H1 (cell line): ENCODE results near the gene BOLA1.
"Not testable (repeated sequence)": the region's sequence is repeated elsewhere in the genome, so short reads cannot be mapped to it uniquely, and the experiment has no call there.

Source experiments
- CHD2 ChIP-seq: IDR thresholded peaks from 2 replicates; pipeline ENCODE4 v1.6.1; 2012; ENCODE audit warnings: low read length, improper control_type of control experiment
- CHD7 ChIP-seq: fragments of 300-600 bp; sonication (generic); IDR thresholded peaks from 2 replicates; pipeline ENCODE4 v1.7.1; 2012; ENCODE audit warnings: low read length, moderate library complexity, mild to moderate bottlenecking, inconsistent platforms; ENCODE audit not compliant: insufficient replicate concordance
- CTCF ChIP-seq, 3 experiments: IDR thresholded peaks; 1 replicate in 2 of 3; 2 replicates in 1 of 3; pipeline versions ENCODE4 v1.5.1 to v1.6.1; 2011; ENCODE audit warnings: low read length in 3 of 3, mild to moderate bottlenecking in 3 of 3, inconsistent platforms in 2 of 3, low read depth in 1 of 3, moderate library complexity in 1 of 3; ENCODE audit not compliant: insufficient read depth in 1 of 3; ENCODE audit errors: control extremely low read depth in 1 of 3
- POLR2A ChIP-seq, 2 experiments: IDR thresholded peaks; 1 replicate in 1 of 2; 2 replicates in 1 of 2; pipeline ENCODE4 v1.6.1; 2011; ENCODE audit warnings: low read depth in 2 of 2, low read length in 2 of 2, mild to moderate bottlenecking in 2 of 2; ENCODE audit errors: control extremely low read depth in 1 of 2
- ZNF274 ChIP-seq: IDR thresholded peaks from 2 replicates; pipeline ENCODE4 v1.7.0; 2012; ENCODE audit warnings: low read length, borderline replicate concordance; ENCODE audit errors: extremely low read depth

GRCh38 chr1:149851585-149852213 lies 47.7 kb upstream of the BOLA1 start:
- TF ChIP-seq CTCF (IDR thresholded peaks at IDR 0.05; ENCODE audit: control extremely low read depth in 1 of 3, insufficient read depth in 1 of 3, low read depth in 1 of 3, low read length in 3 of 3); CHD2; ZNF274; POLR2A (IDR thresholded peaks at IDR 0.05; ENCODE audit: control extremely low read depth in 1 of 2, low read depth in 2 of 2, low read length in 2 of 2); CHD7: not testable (repeated sequence)
